ENCODE data around the gene RHNO1.

Gene RHNO1

DNA sequence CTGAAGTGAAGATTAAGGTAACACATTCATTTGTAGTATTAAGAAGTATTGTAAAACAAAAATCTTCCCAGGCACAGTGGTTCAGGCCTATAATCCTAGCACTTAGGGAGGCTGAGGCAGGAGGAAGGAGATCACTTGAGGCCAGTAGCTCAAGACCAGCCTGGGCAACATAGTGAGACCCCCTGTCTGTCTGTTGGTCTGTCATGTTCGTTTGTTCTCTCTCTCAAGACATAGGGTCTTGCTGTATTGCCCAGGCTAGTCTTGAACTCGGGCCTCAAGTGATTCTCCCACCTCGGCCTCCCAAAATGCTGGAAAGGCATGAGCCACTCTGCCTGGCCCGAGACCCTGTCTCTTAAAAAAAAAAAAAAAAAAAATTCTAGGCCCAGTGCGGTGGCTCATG lies 20.4 kb downstream of the RHNO1 start:
- H3K4me1 ChIP-seq (ENCODE audit: control insufficient read depth in 2 of 2, insufficient read depth in 1 of 2, low read depth in 1 of 2, low read length in 2 of 2) = peaks cover 0 to 3% of the 10 kb centered on the region in 2 donors
- no peak overlapping the region for H3K18ac ChIP-seq (ENCODE audit: low read length)
- no peak overlapping the region for H2BK5ac ChIP-seq (ENCODE audit: low read length)
- no peak overlapping the region for H2BK120ac ChIP-seq (ENCODE audit: low read depth, low read length)
- WGBS, 2 donors (ENCODE audit: extremely low coverage in 2 of 2, insufficient read length in 2 of 2, insufficient replicate concordance in 1 of 2) = no CpG with 5 or more reads among the region's 5 CpGs
- H4K91ac ChIP-seq (ENCODE audit: low read depth, low read length, poor library complexity) = no peak overlapping the region
- H2AFZ ChIP-seq (ENCODE audit: low read length) = no peak overlapping the region
- H3K27ac ChIP-seq (replicated peaks; ENCODE audit: low read length) = no peak overlapping the region
- no peak overlapping the region for H4K8ac ChIP-seq (ENCODE audit: low read depth, low read length)
- no peak overlapping the region for H3K14ac ChIP-seq (ENCODE audit: low read length)
- H3K4ac ChIP-seq (ENCODE audit: low read length) = no peak overlapping the region
- no peak overlapping the region for H3K9ac ChIP-seq (ENCODE audit: low read depth, low read length, poor library complexity)
- H2AK5ac ChIP-seq (ENCODE audit: low read depth, low read length) = no peak overlapping the region
- H3K79me1 ChIP-seq (ENCODE audit: low read depth, low read length) = peaks cover 4% of the 10 kb centered on the region
- H3K9me3 ChIP-seq (replicated peaks in 1 of 2; ENCODE audit: control insufficient read depth in 2 of 2, insufficient read depth in 1 of 2, low read depth in 1 of 2, low read length in 2 of 2) = no peaks in the 10 kb centered on the region
- no peaks in the 10 kb centered on the region for H3K27me3 ChIP-seq (ENCODE audit: control insufficient read depth in 3 of 3, insufficient read depth in 3 of 3, low read depth in 1 of 3, low read length in 3 of 3)
- no peak overlapping the region for H3K4me2 ChIP-seq (ENCODE audit: insufficient read depth, low read length, poor library complexity, severe bottlenecking)
- H3K23ac ChIP-seq (ENCODE audit: low read depth, low read length, poor library complexity) = no peak overlapping the region
- peaks cover 2 to 22% of the 10 kb centered on the region in 2 donors for H3K36me3 ChIP-seq (replicated peaks in 1 of 2; ENCODE audit: control insufficient read depth in 2 of 2, insufficient read depth in 2 of 2, low read length in 2 of 2)
- no peak for DNase-seq (ENCODE audit: low spot score)
- no peak overlapping the region for H3K4me3 ChIP-seq (ENCODE audit: low read length in 2 of 2)
- H2BK12ac ChIP-seq (ENCODE audit: low read length) = no peak overlapping the region
- H2BK15ac ChIP-seq (ENCODE audit: low read length) = no peak overlapping the region

- WGBS, 2 donors (ENCODE audit: extremely low coverage in 2 of 2, insufficient read length in 2 of 2, insufficient replicate concordance in 1 of 2) = no CpG with 5 or more reads among the region's 8 CpGs
Observed at GRCh38 chr12:2900642-2901041, 23.6 kb downstream of the RHNO1 start.

GRCh38 chr12:2902272-2902880 lies 25.4 kb downstream of the RHNO1 start:
- H2BK15ac ChIP-seq (ENCODE audit: low read length) = no peak overlapping the region
- H3K9me3 ChIP-seq (replicated peaks in 1 of 2; ENCODE audit: control insufficient read depth in 2 of 2, insufficient read depth in 1 of 2, low read depth in 1 of 2, low read length in 2 of 2) = no peaks in the 10 kb centered on the region
- no peak overlapping the region for H3K9ac ChIP-seq (ENCODE audit: low read depth, low read length, poor library complexity)
- H3K4me3 ChIP-seq (ENCODE audit: low read length in 2 of 2) = no peak overlapping the region
- H3K4me1 ChIP-seq (ENCODE audit: control insufficient read depth in 2 of 2, insufficient read depth in 1 of 2, low read depth in 1 of 2, low read length in 2 of 2) = no peaks in the 10 kb centered on the region
- no peak overlapping the region for H3K23ac ChIP-seq (ENCODE audit: low read depth, low read length, poor library complexity)
- H3K4ac ChIP-seq (ENCODE audit: low read length) = no peak overlapping the region
- WGBS, 2 donors (ENCODE audit: extremely low coverage in 2 of 2, insufficient read length in 2 of 2, insufficient replicate concordance in 1 of 2) = no CpG with 5 or more reads among the region's 4 CpGs
- H3K36me3 ChIP-seq (replicated peaks in 1 of 2; ENCODE audit: control insufficient read depth in 2 of 2, insufficient read depth in 2 of 2, low read length in 2 of 2) = peaks cover 2 to 12% of the 10 kb centered on the region in 2 donors
- H2AK5ac ChIP-seq (ENCODE audit: low read depth, low read length) = no peak overlapping the region
- H3K14ac ChIP-seq (ENCODE audit: low read length) = no peak overlapping the region
- H3K4me2 ChIP-seq (ENCODE audit: insufficient read depth, low read length, poor library complexity, severe bottlenecking) = no peak overlapping the region
- no peak overlapping the region for H2AFZ ChIP-seq (ENCODE audit: low read length)
- H3K27ac ChIP-seq (replicated peaks; ENCODE audit: low read length) = no peak overlapping the region
- no peak overlapping the region for H3K18ac ChIP-seq (ENCODE audit: low read length)
- no peak overlapping the region for H2BK120ac ChIP-seq (ENCODE audit: low read depth, low read length)
- no peak overlapping the region for H2BK12ac ChIP-seq (ENCODE audit: low read length)
- no peaks in the 10 kb centered on the region for H3K27me3 ChIP-seq (ENCODE audit: control insufficient read depth in 3 of 3, insufficient read depth in 3 of 3, low read depth in 1 of 3, low read length in 3 of 3)
- no peak for DNase-seq (ENCODE audit: low spot score)
- H4K8ac ChIP-seq (ENCODE audit: low read depth, low read length) = no peak overlapping the region
- H2BK5ac ChIP-seq (ENCODE audit: low read length) = no peak overlapping the region
- H3K79me1 ChIP-seq (ENCODE audit: low read depth, low read length) = peaks cover 2% of the 10 kb centered on the region
- no peak overlapping the region for H4K91ac ChIP-seq (ENCODE audit: low read depth, low read length, poor library complexity)

More at GRCh38 chr12:2900642-2901041, 23.6 kb downstream of the RHNO1 start:
- DNase-seq (ENCODE audit: low spot score) = no peak
- H3K9ac ChIP-seq (ENCODE audit: low read depth, low read length, poor library complexity) = no peak overlapping the region
- no peak overlapping the region for H2BK5ac ChIP-seq (ENCODE audit: low read length)
- no peak overlapping the region for H2AFZ ChIP-seq (ENCODE audit: low read length)
- H3K27me3 ChIP-seq (ENCODE audit: control insufficient read depth in 3 of 3, insufficient read depth in 3 of 3, low read depth in 1 of 3, low read length in 3 of 3) = no peaks in the 10 kb centered on the region
- H3K4ac ChIP-seq (ENCODE audit: low read length) = no peak overlapping the region
- no peak overlapping the region for H3K14ac ChIP-seq (ENCODE audit: low read length)
- H3K23ac ChIP-seq (ENCODE audit: low read depth, low read length, poor library complexity) = no peak overlapping the region
- H3K18ac ChIP-seq (ENCODE audit: low read length) = no peak overlapping the region
- H3K4me2 ChIP-seq (ENCODE audit: insufficient read depth, low read length, poor library complexity, severe bottlenecking) = no peak overlapping the region
- H3K4me3 ChIP-seq (ENCODE audit: low read length in 2 of 2) = no peak overlapping the region
- no peak overlapping the region for H2BK15ac ChIP-seq (ENCODE audit: low read length)
- H3K9me3 ChIP-seq (replicated peaks in 1 of 2; ENCODE audit: control insufficient read depth in 2 of 2, insufficient read depth in 1 of 2, low read depth in 1 of 2, low read length in 2 of 2) = no peaks in the 10 kb centered on the region
- H2AK5ac ChIP-seq (ENCODE audit: low read depth, low read length) = no peak overlapping the region
- no peak overlapping the region for H2BK12ac ChIP-seq (ENCODE audit: low read length)
- no peak overlapping the region for H2BK120ac ChIP-seq (ENCODE audit: low read depth, low read length)
- H4K8ac ChIP-seq (ENCODE audit: low read depth, low read length) = no peak overlapping the region
- peaks cover 2% of the 10 kb centered on the region for H3K79me1 ChIP-seq (ENCODE audit: low read depth, low read length)
- peaks cover 0 to under 1% of the 10 kb centered on the region in 2 donors for H3K4me1 ChIP-seq (ENCODE audit: control insufficient read depth in 2 of 2, insufficient read depth in 1 of 2, low read depth in 1 of 2, low read length in 2 of 2)
- peaks cover 2 to 18% of the 10 kb centered on the region in 2 donors for H3K36me3 ChIP-seq (replicated peaks in 1 of 2; ENCODE audit: control insufficient read depth in 2 of 2, insufficient read depth in 2 of 2, low read length in 2 of 2)
- no peak overlapping the region for H3K27ac ChIP-seq (replicated peaks; ENCODE audit: low read length)
- no peak overlapping the region for H4K91ac ChIP-seq (ENCODE audit: low read depth, low read length, poor library complexity)

DNA sequence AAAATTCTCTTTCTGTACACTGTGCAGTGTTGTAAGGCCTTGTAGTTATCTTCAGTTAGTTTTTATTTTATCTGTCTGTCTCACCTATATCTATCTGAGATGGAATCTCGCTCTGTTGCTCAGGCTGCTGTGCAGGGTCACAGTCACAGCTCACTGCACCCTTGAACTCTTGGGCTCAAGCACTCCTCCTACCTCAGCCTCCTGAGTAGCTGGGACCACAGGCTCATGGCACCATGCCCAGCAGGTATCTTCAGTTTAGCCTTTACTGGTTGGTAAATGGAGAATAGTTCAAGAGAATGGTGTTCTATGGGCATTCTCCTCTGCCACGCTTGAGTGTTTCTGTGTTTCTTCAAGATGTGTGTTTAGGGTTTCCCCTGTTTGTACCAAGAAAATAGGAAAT lies 27.2 kb downstream of the RHNO1 start:
- Histone ChIP-seq H3K14ac (ENCODE audit: low read length) (no peak overlapping the region), H3K9me3 (replicated peaks in 1 of 2; ENCODE audit: control insufficient read depth in 2 of 2, insufficient read depth in 1 of 2, low read depth in 1 of 2, low read length in 2 of 2) (no peaks in the 10 kb centered on the region), H3K4me3 (ENCODE audit: low read length in 2 of 2) (no peak overlapping the region), H3K4me1 (ENCODE audit: control insufficient read depth in 2 of 2, insufficient read depth in 1 of 2, low read depth in 1 of 2, low read length in 2 of 2) (no peaks in the 10 kb centered on the region), H3K23ac (ENCODE audit: low read depth, low read length, poor library complexity) (no peak overlapping the region), H3K4me2 (ENCODE audit: insufficient read depth, low read length, poor library complexity, severe bottlenecking) (no peak overlapping the region), H2AK5ac (ENCODE audit: low read depth, low read length) (no peak overlapping the region), H3K9ac (ENCODE audit: low read depth, low read length, poor library complexity) (no peak overlapping the region), H4K8ac (ENCODE audit: low read depth, low read length) (no peak overlapping the region), H3K18ac (ENCODE audit: low read length) (no peak overlapping the region), H2BK12ac (ENCODE audit: low read length) (no peak overlapping the region), H2BK5ac (ENCODE audit: low read length) (no peak overlapping the region), H3K79me1 (ENCODE audit: low read depth, low read length) (no peaks in the 10 kb centered on the region), H3K27me3 (ENCODE audit: control insufficient read depth in 3 of 3, insufficient read depth in 3 of 3, low read depth in 1 of 3, low read length in 3 of 3) (no peaks in the 10 kb centered on the region), H2BK15ac (ENCODE audit: low read length) (no peak overlapping the region), H2BK120ac (ENCODE audit: low read depth, low read length) (no peak overlapping the region), H3K4ac (ENCODE audit: low read length) (no peak overlapping the region), H3K27ac (replicated peaks; ENCODE audit: low read length) (no peak overlapping the region), H2AFZ (ENCODE audit: low read length) (no peak overlapping the region), H4K91ac (ENCODE audit: low read depth, low read length, poor library complexity) (no peak overlapping the region), H3K36me3 (replicated peaks in 1 of 2; ENCODE audit: control insufficient read depth in 2 of 2, insufficient read depth in 2 of 2, low read length in 2 of 2) (peaks cover 0 to 12% of the 10 kb centered on the region in 2 donors)
- DNase-seq (ENCODE audit: low spot score) = no peak
- WGBS, 2 donors (ENCODE audit: extremely low coverage in 2 of 2, insufficient read length in 2 of 2, insufficient replicate concordance in 1 of 2) = no CpG with 5 or more reads among the region's 2 CpGs

All from neuronal stem cell (in vitro differentiated cells).